BJ (cell line): ENCODE data around the gene GPHN. TPM values are rescaled to one million over a fixed set of nuclear protein-coding genes. Genes with fewer than 3 reads are reported as not detected.
"Not testable (repeated sequence)": the region's sequence is repeated elsewhere in the genome, so short reads cannot be mapped to it uniquely, and the experiment has no call there.

Experiments
- CTCF ChIA-PET: fragments of 350-600 bp; formaldehyde crosslinking; extraction: SDS; loops from one replicate; lab custom pipeline; 2021; ENCODE audit warnings: antibody characterized with exemption, inconsistent platforms; lab: Yijun Ruan, JAX
- POLR2A ChIA-PET: fragments of 300-600 bp; sonication (Branson Sonifier 250); formaldehyde crosslinking; extraction: SDS; loops from one replicate; lab custom pipeline; 2021; ENCODE audit warnings: antibody characterized with exemption; lab: Charles Lee
- DNase-seq: peaks from one replicate; pipeline ENCODE4 v3.0.0-alpha.2; 2011; ENCODE audit warnings: low read depth
- H3K27me3 ChIP-seq: 2 replicates; pipeline ENCODE4 v1.6.0; 2011; ENCODE audit warnings: low read length; ENCODE audit not compliant: control insufficient read depth, insufficient read depth
- H3K36me3 ChIP-seq: 2 replicates; pipeline ENCODE4 v1.5.1; 2011; ENCODE audit warnings: low read length; ENCODE audit not compliant: control insufficient read depth, insufficient read depth
- H3K4me3 ChIP-seq: 2 replicates; pipeline ENCODE4 v1.5.1; 2011; ENCODE audit warnings: low read depth, mild to moderate bottlenecking, control low read depth, low read length
- polyA plus RNA-seq: library from polyadenylated mRNA; depleted of rRNA; stranded (reverse); fragments of >200 nt; gene quantifications from 2 replicates; pipeline ENCODE4 v1.2.3, GENCODE V29; 2011
- TF ChIP-seq, protein P1 (sequence below): IDR thresholded peaks from 2 replicates; pipeline ENCODE4 v1.5.1; 2011; ENCODE audit warnings: low read depth, mild to moderate bottlenecking, control low read depth, inconsistent platforms, low read length, moderate library complexity; ENCODE audit not compliant: insufficient read depth

Gene GPHN
- polyA plus RNA-seq, 1 experiment, result 7.7 TPM

DNA sequence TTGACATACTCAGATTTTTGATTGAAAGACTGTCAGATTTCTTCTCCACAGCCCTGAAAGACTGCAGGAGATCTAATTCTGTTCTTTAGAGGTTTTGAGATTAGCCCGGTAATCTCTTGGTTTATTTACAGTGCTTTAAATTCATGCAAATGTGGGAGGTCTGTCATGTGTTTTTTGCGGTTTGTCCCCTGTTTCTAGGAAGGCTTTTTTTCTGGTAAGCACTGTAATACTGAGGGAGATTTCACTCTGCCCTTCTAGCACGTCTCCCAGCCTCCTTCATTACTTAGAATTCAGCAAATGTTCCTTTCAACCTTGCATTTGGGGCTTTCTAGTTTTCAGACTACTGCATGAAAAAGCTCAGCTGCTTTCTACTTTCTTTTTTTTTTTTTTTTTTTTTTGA is 31.1 kb downstream of the GPHN start:
- POLR2A ChIA-PET, result no interaction called here
- no peak for DNase-seq
- no peaks in the 10 kb centered on the region for H3K36me3 ChIP-seq
- TF ChIP-seq, protein P1, sequence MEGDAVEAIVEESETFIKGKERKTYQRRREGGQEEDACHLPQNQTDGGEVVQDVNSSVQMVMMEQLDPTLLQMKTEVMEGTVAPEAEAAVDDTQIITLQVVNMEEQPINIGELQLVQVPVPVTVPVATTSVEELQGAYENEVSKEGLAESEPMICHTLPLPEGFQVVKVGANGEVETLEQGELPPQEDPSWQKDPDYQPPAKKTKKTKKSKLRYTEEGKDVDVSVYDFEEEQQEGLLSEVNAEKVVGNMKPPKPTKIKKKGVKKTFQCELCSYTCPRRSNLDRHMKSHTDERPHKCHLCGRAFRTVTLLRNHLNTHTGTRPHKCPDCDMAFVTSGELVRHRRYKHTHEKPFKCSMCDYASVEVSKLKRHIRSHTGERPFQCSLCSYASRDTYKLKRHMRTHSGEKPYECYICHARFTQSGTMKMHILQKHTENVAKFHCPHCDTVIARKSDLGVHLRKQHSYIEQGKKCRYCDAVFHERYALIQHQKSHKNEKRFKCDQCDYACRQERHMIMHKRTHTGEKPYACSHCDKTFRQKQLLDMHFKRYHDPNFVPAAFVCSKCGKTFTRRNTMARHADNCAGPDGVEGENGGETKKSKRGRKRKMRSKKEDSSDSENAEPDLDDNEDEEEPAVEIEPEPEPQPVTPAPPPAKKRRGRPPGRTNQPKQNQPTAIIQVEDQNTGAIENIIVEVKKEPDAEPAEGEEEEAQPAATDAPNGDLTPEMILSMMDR, result no peak
- H3K4me3 ChIP-seq, result no peak overlapping the region
- CTCF ChIA-PET, result no interaction called here
- no peaks in the 10 kb centered on the region for H3K27me3 ChIP-seq

DNA sequence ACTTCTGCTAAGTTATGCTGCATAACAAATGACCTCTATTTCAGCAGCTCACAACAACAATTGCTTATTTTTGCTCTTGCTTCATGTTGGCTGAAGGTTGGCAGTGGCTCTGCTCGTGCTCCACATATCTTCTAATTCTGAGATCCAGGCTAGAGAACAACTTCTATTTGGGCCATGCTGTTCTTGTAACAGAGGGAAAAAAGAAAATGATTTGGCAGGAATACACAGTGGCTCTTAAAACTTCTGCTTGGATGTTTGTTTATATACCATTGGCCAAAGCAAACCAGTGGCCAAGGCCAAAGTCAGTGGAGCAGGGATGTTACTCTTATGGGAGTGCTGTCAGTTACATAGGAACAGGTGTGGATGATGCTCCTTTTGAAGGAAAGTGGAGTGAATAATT is 32.1 kb downstream of the GPHN start:
- CTCF ChIA-PET, result no interaction called here
- no peak for DNase-seq
- POLR2A ChIA-PET, result no interaction called here
- H3K36me3 ChIP-seq, result no peaks in the 10 kb centered on the region
- TF ChIP-seq, protein P1, result no peak
- no peaks in the 10 kb centered on the region for H3K27me3 ChIP-seq
- H3K4me3 ChIP-seq, result no peak overlapping the region

DNA sequence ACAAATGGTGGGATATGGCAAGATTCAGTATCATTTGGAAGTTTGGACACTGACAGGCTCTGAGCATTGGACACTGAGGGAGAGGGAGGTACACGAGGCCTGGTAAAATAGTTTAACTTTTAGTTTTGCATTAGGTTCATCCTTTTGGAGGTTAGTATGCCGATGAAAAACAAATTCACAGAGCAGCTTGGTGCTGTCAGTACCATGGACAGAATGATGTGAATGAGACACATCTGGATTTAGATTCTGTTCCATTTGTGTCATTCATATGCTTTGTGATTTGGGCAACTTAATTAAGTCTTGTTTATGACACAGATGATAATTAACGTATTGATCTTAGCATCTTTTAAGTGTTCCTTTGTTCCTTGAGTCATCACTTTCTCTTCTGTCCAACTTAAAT is 33.7 kb downstream of the GPHN start:
- TF ChIP-seq, protein P1, result no peak
- Histone ChIP-seq H3K4me3 (no peak overlapping the region), H3K27me3 (no peaks in the 10 kb centered on the region), H3K36me3 (no peaks in the 10 kb centered on the region)
- POLR2A ChIA-PET, result no interaction called here
- CTCF ChIA-PET, result interaction anchor here (1.6 kb wide), 1 partner anchor 9 kb away, joined by 4 read pairs; no protein-coding TSS in a partner anchor
- DNase-seq, result no peak

DNA sequence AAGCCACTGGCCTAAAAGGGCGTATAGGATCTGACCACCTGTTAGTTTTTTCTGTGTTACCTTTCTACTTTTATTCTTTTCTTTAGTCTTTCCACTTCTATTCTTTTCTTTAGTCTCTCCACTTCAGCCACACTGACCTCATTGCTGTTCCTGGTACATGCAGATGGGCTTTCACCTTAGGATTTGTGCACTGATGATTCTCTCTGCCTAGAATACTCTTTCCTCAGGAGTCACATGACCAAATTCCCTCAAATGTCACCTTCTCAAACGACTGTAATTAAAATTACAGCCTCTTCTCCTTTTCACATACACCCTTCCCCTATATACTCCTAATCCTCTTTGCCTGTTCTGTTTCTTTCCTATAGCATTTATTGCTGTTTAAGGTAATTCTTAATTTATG is 36.0 kb downstream of the GPHN start:
- POLR2A ChIA-PET, result no interaction called here
- no peak overlapping the region for H3K4me3 ChIP-seq
- no peak for DNase-seq
- CTCF ChIA-PET, result no interaction called here
- no peaks in the 10 kb centered on the region for H3K36me3 ChIP-seq
- H3K27me3 ChIP-seq, result no peaks in the 10 kb centered on the region
- TF ChIP-seq, protein P1, result no peak

DNA sequence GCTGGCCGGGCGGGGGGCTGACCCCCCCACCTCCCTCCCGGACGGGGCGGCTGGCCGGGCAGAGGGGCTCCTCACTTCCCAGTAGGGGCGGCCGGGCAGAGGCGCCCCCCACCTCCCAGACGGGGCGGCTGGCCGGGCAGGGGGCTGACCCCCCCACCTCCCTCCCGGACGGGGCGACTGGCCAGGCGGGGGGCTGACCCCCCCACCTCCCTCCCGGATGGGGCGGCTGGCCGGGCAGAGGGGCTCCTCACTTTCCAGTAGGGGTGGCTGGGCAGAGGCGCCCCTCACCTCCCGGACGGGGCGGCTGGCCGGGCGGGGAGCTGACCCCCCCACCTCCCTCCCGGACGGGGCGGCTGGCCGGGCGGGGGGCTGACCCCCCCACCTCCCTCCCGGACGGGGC is 37.2 kb downstream of the GPHN start:
- H3K27me3 ChIP-seq, DNase-seq, POLR2A ChIA-PET, H3K36me3 ChIP-seq, H3K4me3 ChIP-seq, CTCF ChIA-PET: not testable (repeated sequence)

DNA sequence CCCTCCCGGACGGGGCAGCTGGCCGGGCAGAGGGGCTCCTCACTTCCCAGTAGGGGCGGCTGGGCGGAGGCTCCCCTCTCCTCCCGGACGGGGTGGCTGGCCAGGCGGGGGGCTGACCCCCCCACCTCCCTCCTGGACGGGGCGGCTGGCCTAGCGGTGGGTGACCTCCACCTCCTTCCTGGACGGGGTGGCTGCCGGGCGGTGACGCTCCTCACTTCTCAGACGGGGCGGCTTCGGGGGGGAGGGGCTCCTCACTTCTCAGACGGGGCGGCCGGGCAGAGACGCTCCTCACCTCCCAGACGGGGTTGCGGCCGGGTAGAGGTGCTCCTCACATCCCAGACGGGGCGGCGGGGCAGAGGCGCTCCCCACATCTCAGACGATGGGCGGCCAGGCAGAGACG is 37.8 kb downstream of the GPHN start:
- CTCF ChIA-PET, H3K36me3 ChIP-seq, POLR2A ChIA-PET, H3K27me3 ChIP-seq, H3K4me3 ChIP-seq, DNase-seq: not testable (repeated sequence)
